ENCODE data around the gene MARCHF10.
"Not testable (repeated sequence)": the region's sequence is repeated elsewhere in the genome, so short reads cannot be mapped to it uniquely, and the experiment has no call there.

Gene MARCHF10

GRCh38 chr17:62693616-62694409 is 114.3 kb downstream of the MARCHF10 start:
- no peak for DNase-seq

DNA sequence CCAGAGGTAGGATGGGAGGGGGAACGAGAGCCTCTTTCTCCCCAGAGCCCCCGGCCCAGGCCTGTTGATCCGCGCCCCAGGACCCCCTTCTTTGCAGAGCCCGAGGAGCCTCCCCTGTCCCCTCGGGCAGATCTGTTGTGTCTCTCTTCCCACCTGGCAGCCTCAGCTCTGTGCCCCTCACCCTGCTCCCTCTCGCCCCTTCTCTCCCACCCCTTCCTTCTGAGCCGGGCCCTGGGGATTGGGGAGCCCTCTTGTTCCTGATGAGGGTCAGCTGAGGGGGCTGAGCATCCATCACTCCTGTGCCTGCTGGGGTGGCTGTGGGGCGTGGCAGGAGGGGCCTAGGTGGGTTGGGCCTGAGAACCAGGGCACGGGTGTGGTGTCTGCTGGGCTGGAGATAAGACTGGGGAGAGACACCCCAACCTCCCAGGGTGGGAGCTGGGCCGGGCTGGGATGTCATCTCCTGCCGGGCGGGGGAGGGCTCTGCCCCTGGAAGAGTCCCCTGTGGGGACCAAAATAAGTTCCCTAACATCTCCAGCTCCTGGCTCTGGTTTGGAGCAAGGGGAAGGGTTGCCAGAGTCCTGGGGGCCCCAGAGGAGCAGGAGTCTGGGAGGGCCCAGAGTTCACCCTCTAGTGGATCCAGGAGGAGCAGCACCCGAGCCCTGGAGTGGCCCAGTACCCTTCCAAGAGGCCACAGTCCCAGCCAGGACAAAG is 115.2 kb downstream of the MARCHF10 start:
- no peak for DNase-seq

GRCh38 chr17:62692159-62692651 is 115.9 kb downstream of the MARCHF10 start:
- DNase-seq, result no peak

GRCh38 chr17:62691589-62691915 is 116.6 kb downstream of the MARCHF10 start:
- DNase-seq, result not testable (repeated sequence)

DNA sequence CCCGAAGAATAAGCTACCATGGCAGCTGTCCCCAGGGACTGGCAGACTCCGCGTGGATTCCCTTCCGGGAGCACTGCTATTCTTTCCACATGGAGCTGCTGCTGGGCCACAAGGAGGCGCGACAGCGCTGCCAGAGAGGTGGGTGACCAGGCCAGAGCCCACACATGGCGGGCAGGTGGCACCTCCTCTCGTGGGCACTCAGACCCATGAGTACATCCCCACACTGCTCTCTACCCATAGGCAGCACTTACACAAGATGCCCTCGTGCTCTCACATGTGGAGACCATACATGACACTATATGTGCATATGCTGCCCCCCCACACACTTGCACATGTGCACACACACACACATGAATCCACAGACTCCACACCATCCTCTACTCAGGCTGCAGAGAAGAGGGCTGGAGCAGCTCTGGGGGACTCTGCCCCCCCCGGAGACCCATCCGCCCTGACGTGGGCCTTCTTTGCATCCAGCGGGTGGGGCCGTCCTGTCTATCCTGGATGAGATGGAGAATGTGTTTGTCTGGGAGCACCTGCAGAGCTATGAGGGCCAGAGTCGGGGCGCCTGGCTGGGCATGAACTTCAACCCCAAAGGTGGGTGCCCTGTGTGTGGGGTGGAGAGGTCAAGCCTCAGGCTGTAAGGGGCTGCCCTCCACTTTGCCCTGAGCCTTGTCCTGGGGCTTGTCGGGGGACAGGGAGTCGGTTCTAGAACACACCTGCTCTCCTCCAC is 117.8 kb downstream of the MARCHF10 start:
- no peak for DNase-seq

DNA sequence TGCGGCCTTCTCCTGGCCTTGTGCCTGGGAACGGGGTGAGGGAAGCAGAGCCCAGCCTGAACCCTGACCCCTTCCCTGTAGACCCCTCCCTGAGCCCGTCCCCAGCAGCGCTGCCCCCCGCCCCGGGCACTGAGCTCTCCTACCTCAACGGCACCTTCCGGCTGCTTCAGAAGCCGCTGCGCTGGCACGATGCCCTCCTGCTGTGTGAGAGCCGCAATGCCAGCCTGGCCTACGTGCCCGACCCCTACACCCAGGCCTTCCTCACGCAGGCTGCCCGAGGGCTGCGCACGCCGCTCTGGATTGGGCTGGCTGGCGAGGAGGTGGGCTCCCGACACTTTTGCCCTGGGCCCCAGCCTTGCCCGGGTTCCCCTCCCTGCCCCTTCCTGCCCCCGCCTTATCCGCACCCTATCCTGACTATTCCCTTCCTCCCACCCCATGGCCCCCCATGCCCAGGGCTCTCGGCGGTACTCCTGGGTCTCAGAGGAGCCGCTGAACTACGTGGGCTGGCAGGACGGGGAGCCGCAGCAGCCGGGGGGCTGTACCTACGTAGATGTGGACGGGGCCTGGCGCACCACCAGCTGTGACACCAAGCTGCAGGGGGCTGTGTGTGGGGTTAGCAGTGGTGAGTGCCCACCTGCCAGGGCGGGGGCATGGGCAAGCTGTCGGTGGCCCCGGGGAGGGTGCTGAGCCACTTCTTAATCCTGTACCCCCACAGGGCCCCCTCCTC is 118.5 kb downstream of the MARCHF10 start:
- no peak for DNase-seq

DNA sequence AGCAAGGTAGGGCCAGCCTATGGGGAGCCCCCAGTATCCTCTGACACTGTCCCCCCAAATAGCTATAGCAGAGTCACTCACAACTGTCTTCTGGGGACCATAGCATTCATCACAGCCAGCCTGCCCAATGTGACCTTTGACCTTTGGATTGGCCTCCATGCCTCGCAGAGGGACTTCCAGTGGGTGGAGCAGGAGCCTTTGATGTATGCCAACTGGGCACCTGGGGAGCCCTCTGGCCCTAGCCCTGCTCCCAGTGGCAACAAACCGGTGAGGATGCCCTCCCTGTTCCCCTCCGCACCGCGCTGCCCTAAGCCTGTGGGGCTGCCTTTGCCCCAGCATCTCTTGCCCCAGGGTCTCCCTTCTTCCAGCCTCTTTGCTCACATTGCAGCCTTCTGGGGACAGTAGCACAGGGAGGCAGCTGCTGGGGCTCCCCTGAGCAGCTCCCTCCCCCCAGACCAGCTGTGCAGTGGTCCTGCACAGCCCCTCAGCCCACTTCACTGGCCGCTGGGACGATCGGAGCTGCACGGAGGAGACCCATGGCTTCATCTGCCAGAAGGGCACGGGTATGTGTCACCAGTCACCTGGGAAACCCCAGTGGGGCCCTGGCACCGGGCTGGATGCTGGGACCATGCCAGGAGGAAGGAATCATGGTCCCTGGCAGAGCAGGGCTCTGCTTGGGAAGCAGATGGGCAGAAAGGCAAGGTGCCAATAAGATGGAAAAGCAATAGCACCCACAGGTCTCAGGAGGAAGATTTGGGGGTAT is 119.5 kb downstream of the MARCHF10 start:
- DNase-seq, result no peak

DNA sequence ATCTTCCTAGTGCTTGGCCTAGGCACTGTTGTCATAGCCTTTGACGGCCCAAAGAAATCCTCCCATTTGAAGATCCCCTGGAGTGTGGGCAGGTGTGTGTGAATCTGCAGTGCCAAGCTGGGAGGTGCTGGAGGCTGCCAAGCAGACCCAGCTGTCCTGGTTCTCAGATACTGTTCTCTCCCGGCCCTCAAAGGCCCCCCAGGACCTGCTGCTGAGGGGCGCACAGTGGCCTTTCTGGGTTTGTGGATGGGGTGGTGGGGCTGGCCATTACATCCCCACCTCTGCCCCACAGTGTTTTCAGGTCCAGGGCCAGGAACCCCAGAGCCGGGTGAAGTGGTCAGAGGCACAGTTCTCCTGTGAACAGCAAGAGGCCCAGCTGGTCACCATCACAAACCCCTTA is 120.1 kb downstream of the MARCHF10 start:
- DNase-seq, result no peak

DNA sequence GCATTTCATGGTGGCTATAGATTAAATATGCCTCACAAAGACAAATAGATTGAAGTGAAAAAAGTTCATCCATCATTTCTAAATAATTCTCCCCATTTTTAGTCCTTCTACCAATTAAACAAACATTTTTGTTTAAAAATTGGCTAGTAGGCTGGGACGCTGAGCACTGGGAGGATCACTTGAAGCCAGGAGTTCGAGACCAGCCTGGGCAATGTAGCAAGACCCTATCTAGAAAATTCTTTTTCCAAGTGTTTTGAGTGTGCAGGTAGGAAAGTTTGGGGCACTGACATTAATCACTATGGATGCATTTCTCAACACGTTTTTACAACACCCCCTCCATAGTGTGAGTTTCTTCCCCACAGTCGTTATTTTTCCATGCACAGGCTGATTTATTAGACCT is 123.9 kb downstream of the MARCHF10 start:
- DNase-seq, result no peak

DNA sequence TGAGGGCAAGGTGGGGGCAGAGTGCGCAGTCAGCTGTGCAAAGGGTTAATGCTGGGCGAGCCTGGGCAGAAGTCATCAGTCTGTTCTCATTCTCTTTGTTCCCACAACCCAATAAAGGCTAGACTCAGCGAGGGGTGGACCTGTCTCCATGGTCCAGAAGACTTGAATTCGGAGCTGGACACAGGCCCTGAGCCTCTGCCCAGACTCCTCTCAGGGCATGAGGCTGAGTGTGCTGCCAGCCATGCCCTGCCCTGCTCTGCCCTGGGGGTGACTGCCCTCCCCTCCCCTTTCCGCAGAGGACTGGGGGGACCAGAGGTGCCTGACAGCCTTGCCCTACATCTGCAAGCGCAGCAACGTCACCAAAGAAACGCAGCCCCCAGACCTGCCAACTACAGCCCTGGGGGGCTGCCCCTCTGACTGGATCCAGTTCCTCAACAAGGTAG is 126.2 kb downstream of the MARCHF10 start:
- no peak for DNase-seq

- DNase-seq, result no peak
Observed at GRCh38 chr17:62681061-62681938, 126.8 kb downstream of the MARCHF10 start.

DNA sequence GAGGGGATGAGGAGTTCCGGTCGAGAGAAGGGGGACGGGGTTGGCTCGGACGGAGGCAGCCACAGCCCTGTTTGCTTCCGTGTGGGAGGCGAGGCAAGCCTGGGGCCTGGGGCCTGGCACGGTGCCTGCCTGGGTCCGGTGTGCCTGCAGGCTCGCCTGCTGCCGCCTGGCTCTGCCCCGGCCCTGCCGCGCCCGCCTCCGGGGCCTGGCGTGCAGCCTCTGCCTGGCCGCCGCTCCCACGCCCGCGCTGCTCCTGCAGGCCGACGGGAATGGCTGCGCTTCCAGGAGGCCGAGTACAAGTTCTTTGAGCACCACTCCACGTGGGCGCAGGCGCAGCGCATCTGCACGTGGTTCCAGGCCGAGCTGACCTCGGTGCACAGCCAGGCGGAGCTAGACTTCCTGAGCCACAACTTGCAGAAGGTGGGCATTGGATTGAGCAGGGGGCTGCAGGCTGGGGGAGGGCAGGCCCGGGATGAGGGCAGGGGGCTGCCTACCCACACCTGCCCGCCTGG is 127.5 kb downstream of the MARCHF10 start:
- no peak for DNase-seq

DNA sequence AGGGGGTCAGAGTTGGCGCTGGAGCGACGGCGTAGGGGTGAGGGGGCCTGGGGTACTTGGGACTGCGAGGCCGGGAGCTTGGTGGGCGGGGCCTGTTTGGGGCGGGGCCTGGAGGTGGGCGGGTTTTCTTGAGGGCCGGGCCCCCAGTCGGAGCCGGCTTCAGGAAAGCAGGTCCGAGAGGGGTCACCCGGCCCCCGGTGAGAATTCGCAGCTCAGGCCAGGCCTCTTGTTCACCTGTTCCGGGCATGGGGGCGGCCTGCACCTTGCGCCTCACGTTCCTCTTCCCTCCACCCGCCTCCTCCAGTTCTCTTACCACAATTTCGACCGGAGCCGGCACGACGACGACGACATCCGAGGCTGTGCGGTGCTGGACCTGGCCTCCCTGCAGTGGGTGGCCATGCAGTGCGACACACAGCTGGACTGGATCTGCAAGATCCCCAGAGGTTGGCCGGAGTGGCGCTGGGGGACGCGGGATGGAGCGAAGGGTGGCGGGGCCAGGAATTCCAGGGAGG is 128.2 kb downstream of the MARCHF10 start:
- DNase-seq, result no peak

GRCh38 chr17:62678214-62678919 is 129.7 kb downstream of the MARCHF10 start:
- no peak for DNase-seq

DNA sequence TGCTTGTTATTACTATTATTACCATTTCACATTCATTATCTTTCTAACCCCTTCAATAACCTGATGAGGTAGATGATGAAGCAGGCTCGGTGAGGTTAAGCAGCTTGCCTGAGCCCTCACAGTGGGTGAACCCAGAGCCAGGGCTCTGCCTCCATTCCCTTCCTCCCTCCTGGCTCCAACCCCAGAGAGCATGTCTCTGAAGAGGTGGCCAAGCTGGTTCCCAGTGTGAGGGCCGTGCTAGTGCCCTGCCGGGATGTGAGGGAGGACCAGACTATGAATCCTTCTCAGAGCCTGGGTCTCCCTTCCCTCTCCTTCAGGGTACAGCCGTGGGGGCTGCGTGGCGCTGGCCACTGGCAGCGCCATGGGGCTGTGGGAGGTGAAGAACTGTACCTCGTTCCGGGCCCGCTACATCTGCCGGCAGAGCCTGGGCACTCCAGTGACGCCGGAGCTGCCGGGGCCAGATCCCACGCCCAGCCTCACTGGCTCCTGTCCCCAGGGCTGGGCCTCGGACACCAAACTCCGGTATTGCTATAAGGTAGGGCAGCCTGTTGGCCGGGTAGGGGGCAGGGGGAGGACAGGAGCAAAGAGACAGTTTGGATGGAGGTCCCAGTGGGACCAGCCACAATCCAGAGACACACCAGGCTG is 131.0 kb downstream of the MARCHF10 start:
- DNase-seq, result no peak

DNA sequence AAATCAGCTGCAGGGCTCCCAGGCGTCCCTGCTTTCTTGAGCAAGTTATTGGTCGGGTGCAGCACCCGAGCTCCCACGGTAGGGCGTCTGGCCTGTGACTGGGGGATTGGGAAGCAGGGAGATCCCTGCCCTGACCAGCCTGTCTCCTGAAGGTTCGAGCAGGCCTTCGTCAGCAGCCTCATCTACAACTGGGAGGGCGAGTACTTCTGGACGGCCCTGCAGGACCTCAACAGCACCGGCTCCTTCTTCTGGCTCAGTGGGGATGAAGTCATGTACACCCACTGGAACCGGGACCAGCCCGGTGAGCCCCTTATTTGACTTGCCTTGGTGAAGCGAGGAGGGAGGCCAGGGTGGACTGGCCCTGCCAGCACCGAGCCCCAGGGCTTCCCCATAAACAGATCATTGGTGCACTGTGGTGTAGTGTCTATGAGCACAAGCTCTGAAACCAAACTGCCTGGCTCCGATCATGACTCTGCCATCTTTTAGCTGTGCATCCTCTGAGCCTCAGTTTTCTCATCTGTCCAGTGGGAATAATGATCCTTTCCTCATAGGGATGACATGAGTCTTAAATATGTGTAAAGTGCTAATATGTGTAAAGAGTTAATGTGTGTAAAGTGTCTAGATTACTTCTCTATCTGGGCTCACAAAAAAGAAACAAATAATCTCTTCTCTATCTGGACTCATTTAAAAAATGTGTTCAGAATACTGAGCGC is 131.7 kb downstream of the MARCHF10 start:
- no peak for DNase-seq

DNA sequence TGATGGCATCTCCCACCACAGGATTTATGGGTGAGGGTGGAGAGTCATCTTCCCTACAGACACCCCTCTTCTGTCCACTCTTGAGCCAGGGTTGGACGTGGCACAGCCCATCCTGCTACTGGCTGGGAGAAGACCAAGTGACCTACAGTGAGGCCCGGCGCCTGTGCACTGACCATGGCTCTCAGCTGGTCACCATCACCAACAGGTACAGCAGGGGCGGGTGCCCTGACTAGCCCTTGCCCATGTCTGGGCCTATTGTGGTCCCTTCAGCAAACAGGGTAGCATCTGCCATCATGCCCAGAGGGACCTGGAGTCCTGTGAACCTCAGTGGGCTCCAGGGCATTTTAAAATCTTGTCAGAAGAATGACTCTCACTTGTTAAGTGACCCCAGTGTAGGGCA is 132.4 kb downstream of the MARCHF10 start:
- no peak for DNase-seq

DNA sequence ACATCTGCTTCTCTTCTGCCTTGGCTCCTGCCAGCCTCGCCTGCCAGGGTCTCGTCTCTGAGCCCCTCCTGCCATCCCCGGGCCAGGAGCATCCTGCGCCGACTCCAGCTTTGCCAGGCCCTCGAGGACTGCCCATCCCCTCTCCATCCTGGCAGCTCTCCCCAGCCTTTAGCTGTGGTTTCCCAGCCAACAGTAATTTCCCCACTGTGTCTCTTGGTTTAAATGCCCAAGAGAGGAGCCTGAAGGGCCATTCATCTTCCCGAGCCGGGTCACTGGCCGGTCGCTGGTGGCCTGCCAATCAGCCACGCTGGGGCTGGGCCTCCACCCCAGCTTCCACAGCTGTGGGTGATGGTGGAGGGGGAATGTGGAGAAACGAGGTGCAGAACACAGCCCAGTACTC is 132.9 kb downstream of the MARCHF10 start:
- no peak for DNase-seq

DNA sequence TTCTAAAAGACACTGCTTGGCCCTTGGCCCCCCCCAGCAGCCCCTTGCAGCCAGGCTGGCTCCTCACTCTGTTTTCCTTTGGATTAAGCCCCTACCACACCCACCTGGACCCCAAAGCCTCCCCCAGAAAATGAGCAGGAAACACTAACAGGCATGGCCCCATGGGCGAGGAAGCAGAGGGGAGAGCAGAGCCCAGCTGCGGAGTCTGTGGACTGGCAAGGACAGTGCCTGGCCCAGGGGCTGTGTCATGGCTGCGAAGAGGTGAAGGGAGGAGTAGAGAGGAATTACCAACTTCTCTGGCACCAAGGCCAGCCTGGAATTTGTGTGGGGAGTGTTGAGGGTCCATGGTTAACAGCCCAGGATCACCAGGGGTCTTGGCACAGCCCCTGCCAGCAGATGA is 133.3 kb downstream of the MARCHF10 start:
- DNase-seq, result no peak

Measured in activated CD4-positive, alpha-beta T cell treated with anti-CD3 and anti-CD28 coated beads for 1 hour (primary cell).